Daoy (cell line): ENCODE results near the gene MDP1. TPM values are rescaled to one million over a fixed set of nuclear protein-coding genes. Genes with fewer than 3 reads are reported as not detected.
A peak's percentile ranks its signal among the peaks of the same experiment; 100 is the strongest.
"Not testable (repeated sequence)": the region's sequence is repeated elsewhere in the genome, so short reads cannot be mapped to it uniquely, and the experiment has no call there.

ENCODE experiments used
- DNase-seq: peaks from one replicate; pipeline ENCODE4 v3.0.0-alpha.2; 2015; ENCODE audit warnings: low read depth
- total RNA-seq: library from RNA; depleted of rRNA; stranded (reverse); fragments of >200 nt; shearing (Covaris generic); gene quantifications from 2 replicates; pipeline ENCODE4 v1.2.3, GENCODE V29; 2014

MDP1 gene
- total RNA-seq, 1 experiment from 2014 or later: 12.7 TPM

- DNase-seq: peak; percentile 72
These were observed 36.0 kb upstream of the MDP1 start for GRCh38 chr14:24251880-24252288.

GRCh38 chr14:24250354-24250753 lies 34.5 kb upstream of the MDP1 start:
- DNase-seq: no peak

GRCh38 chr14:24249230-24250021 lies 33.6 kb upstream of the MDP1 start:
- no peak for DNase-seq

GRCh38 chr14:24247422-24247821 lies 31.6 kb upstream of the MDP1 start:
- no peak for DNase-seq

DNA sequence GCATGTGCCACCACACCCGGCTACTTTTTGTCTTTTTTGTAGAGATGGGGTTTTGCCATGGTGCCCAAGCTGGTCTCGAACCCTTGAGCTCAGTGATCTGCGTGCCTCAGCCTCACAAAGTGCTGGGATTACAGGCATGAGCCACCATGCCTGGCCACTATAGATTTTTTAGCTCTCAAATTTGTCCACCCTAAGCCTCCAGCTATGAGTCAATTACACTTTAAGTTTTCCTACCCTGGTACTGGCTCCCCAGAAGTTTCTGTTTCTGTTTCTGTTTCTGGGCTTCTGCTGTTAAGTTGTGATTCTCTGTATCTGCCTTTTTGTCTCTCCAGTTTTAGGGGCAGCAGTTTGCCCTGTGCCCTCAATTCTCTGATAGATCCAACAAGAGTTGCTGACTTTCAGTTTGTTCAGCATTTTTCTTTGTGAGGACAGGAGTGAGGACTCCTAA lies 30.9 kb upstream of the MDP1 start:
- peak; percentile 23 for DNase-seq

DNA sequence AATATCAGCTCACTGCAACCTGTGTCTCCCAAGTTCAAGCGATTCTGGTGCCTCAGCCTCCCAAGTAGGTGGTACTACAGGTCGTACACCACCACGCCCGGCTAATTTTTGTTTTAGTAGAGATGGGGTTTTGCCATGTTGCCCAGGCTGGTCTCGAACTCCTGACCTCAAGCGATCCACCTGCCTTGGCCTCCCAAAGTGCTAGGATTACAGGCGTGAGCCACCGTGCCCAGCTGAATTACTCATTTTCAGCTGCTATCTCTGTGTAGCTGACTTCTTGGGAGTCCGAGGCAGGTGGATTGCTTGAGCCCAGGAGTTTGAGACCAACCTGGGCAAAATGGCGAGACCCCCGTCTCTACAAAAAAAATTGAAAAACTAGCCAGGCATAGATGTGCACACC lies 29.5 kb upstream of the MDP1 start:
- DNase-seq: not testable (repeated sequence)

DNA sequence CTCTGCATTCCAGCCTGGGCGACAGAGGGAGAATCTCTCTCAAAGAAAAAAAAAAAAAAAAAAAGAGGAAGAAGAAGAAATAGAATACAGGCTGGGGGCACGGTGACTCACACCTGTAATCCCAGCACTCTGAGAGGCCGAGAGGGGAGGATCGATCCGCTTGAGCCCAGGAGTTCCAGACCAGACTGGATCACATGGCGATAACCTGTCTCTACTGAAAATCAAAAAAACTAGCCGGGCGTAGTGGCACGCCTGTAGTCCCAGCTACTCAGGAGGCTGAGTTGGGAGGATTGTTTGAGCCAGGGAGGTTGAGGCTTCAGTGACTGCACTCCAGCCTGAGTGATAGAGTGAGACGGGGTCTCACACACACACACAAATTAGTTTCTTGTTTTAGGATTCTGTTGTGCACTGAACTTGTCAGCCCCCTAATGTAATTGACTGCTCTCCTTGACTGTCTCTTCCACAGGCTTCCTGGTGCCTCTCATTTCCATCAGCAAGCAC lies 27.5 kb upstream of the MDP1 start:
- DNase-seq: peak; percentile 59

- peak; percentile 95 for DNase-seq
These were observed 26.1 kb upstream of the MDP1 start for GRCh38 chr14:24241829-24242443.

DNA sequence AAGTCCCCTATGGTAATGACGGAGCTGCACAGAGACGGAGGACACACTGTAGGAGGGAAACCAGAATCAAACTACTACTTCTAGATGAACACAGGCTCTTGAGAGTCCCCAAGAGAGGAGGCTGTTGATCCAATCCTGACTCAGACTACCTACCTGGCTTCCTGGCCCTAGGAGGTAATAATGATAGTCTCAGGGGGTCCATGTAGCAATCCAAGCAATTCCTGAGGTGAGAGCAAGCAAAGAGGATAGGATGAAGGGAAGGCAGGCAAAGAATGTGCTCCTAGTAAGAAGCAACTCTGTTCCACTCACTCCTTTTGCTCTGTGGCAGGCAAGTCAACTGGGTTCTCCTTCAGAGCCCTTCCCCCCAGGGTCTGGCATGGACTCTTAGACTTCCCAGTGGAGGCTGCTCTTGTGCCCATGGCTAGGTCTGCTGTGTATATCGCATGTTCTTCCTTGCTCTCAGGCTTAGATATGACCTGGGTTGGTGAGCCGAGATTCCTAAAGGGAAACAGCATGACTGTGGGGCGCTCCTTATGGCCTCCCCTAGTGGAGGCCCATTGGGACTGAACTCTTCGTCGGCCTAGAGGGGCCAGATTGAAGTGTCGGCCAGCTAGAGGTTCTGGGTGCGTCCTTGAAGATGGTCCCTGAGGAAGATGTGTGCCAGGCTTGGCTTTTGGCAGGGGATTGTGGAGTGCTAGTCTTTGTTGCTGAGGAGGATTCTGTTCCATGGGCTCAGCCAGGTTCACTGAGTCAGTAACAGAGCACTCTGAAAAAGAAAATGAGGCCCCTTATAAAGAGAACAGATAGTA lies 24.4 kb upstream of the MDP1 start:
- no peak for DNase-seq

DNA sequence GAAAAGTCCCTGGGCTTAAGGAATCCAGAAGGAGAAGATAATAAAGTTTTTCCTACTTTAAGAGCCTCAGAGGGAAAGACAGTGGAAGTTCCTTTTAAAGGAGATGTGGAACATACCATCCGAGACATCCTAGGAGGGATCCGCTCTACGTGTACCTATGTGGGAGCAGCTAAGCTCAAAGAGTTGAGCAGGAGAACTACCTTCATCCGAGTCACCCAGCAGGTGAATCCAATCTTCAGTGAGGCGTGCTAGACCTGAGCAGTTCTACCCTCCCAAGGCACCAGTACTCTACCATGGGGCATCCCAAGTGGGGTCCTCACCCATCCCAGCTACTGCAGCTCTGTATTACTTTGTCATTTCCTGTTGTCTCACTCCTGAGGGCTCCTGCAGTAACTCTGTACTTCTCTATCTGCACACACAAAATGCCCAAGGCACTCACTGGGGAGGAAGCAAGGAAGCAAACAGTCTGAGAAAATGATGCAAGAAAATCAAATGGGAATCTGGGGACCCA lies 22.7 kb upstream of the MDP1 start:
- DNase-seq: no peak

- DNase-seq: no peak
These were observed 22.3 kb upstream of the MDP1 start for GRCh38 chr14:24238123-24238522.

- no peak for DNase-seq
These were observed 21.6 kb upstream of the MDP1 start for GRCh38 chr14:24237463-24237955.

- no peak for DNase-seq
These were observed 21.0 kb upstream of the MDP1 start for GRCh38 chr14:24236689-24237462.

- DNase-seq: no peak
These were observed 20.2 kb upstream of the MDP1 start for GRCh38 chr14:24235804-24236688.

GRCh38 chr14:24234095-24235005 lies 18.5 kb upstream of the MDP1 start:
- DNase-seq: no peak

DNA sequence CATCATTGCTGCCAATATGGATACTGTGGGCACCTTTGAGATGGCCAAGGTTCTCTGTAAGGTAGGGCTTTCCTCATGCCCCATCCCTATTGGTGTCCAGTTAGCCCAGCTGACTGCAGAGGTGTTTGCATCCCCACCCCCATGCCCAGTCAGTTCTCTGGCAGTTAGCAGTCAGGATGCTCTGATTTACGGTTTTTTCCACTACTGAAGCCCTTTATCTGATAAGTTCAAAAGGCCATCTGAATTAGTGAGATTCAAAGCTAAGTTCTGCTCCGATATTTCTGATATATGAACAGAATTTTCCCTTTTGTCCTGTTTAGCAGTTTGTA lies 17.6 kb upstream of the MDP1 start:
- DNase-seq: no peak

DNA sequence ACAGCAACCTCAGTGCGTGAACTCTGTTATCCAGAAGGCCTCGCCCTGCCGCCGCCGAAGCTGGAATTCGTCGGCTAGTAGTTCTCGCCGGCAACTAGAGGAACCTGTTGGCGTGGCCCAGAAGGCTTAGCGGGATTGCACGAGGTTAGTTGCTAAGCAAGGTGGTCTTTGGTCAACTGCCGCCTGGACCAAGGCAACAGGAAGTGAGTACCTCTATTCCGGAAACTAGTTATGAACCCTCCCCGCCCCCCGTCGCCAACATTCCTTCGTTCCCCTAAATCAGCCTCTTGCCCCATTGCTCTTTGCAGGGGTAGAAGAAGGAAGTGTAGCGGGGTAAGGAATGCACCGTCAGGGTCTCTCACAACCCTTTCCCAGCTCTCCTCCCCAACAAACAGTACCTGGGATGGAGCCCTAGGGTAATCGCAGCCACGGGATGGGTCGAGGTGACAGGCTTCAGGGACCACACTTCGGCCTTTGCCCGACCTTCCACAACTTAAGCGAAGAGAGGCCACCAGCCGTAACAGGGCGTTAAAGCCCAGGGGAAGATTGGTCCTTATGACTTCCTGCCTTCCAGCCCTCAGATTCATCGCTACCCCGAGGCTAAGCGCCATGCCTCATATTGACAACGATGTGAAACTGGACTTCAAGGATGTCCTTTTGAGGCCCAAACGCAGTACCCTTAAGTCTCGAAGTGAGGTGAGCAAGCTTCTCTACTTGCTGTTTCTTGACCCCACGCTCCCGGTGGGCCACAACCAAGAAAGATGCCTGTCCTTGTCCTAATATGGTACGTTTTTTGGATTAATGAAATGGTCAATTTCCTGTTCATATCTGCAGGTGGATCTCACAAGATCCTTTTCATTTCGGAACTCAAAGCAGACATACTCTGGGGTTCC lies 17.0 kb upstream of the MDP1 start, which contains the start of gene GMPR2:
GMPR2 (plus strand) TSS at position 285 of the 893 bp plus-strand sequence; CDS start at position 610, 325 bp downstream.
- DNase-seq: peak; percentile 26

GRCh38 chr14:24232121-24232644 lies 16.3 kb upstream of the MDP1 start, which contains the start of gene NEDD8:
Gene NEDD8 (minus strand): TSS chr14:24232367. CDS start chr14:24232267, 100 bp downstream.
- DNase-seq: peak; percentile 96
